Amniotic epithelial cell (primary cell): ENCODE data around the gene DLX3.
"Not testable (repeated sequence)": the region's sequence is repeated elsewhere in the genome, so short reads cannot be mapped to it uniquely, and the experiment has no call there.

ENCODE experiments used
- DNase-seq: peaks from one replicate; pipeline ENCODE4 v3.0.0-alpha.2; 2010; ENCODE audit warnings: low read depth

Gene DLX3

GRCh38 chr17:49995055-49995738 lies at the start of gene DLX3:
TSS of gene DLX3 (minus strand) at chr17:49995224. CDS start at chr17:49994998, 226 bp downstream.
- DNase-seq: peak; percentile 56

- no peak for DNase-seq
Measured at GRCh38 chr17:50044483-50044882, 49.5 kb upstream of the DLX3 start.

DNA sequence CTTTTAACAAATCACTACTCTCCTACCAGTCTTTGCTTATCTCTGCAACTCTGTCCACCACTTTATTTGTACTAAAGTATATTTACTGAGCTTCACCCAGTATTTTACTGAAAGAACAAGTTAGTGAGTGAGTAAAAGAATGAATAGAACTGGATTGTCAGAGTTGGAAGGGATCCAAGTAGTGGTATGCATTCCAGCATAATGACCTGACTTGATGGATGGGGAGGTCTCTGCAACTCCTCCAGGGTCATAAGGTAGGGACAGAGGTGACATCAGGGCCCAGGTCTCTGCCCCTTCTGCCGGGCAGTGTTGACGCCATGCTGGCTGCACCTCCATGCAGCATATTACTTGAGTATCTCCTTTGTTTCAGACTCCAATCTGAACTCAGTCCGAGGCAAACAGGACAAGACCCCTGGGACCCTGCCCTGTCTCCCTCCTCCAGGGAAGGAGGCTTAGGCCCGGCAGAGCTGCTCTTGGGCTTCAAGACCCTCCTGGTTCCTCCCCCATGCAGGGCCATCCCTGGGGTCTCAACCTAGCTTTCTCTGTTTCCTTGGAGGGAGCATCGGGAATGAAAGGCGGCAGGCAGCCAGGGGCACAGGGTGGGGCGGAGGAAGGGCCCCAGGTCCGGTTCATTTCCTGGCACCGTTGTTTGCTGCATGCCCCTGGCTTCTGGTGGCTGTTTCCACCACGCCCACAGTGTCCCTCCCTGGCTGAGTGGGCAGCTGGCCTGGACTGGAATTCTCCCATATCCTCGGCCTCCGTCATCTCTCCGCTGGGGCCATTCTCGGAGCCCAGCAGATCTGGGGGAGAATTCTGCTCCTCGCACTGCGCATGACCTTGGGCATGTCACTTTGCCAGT lies 48.5 kb upstream of the DLX3 start:
- peak; percentile 48 for DNase-seq

DNA sequence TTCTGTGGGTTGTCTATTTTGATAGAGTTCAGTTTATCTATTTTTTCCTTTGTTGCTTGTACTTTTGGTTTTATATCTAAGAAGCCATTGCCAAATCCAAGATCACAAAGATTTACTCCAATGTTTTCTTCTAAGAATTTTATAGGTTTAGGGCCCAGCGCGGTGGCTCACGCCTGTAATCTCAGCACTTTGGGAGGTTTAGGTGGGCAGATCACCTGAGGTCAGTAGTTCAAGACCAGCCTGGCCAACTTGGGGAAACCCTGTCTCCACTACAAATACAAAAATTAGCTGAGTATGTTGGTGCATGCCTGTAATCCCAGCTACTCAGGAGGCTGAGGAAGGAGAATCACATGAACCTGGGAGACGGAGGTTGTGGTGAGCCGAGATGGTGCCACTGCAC lies 47.2 kb upstream of the DLX3 start:
- DNase-seq: no peak

- not testable (repeated sequence) for DNase-seq
Measured at GRCh38 chr17:50040496-50040895, 45.5 kb upstream of the DLX3 start.

- no peak for DNase-seq
Measured at GRCh38 chr17:50039058-50039457, 44.0 kb upstream of the DLX3 start.

DNA sequence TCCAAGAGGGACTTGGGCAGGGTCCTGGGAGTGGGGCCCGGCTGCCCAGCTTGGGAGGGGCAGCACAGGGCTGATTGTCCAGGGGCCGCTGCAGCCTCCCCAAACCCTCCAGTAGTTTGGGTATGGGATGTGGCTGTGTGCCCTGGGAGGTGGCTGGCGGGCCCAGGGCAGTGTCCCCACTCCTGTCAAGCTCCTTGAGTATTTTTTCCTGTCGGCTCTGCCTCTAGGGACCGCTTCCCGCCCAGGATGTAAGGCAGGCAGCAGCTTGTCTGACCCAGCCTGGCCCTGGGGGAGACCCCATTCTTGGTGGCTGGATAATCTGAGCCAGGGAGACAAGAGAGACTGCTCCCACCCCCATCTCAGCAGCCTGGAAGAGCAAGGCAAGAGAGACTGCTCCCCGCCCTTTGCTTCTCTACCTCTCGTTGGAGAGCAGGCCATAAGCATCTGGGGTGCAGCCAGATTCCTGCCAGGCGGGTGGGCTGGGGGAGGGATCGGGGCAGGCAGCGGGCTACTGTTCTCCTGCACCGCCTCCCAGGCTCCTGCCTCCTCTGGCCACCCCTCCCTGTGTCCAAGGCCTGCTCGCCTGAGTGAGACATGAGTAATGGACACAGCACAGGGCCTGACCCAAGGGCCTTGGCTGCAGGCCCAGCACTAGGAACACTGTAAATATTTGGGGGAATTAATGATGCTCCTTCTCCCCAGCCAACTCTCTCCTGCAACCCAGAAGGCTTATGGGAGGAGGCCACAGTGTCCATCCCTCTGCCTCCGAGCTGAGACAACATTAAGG lies 42.5 kb upstream of the DLX3 start:
- DNase-seq: peak; percentile 88

GRCh38 chr17:50036455-50037261 lies 41.6 kb upstream of the DLX3 start:
- no peak for DNase-seq

- no peak for DNase-seq
Measured at GRCh38 chr17:50035945-50036344, 40.9 kb upstream of the DLX3 start.

GRCh38 chr17:50035421-50035879 lies 40.4 kb upstream of the DLX3 start:
- DNase-seq: peak; percentile 50

DNA sequence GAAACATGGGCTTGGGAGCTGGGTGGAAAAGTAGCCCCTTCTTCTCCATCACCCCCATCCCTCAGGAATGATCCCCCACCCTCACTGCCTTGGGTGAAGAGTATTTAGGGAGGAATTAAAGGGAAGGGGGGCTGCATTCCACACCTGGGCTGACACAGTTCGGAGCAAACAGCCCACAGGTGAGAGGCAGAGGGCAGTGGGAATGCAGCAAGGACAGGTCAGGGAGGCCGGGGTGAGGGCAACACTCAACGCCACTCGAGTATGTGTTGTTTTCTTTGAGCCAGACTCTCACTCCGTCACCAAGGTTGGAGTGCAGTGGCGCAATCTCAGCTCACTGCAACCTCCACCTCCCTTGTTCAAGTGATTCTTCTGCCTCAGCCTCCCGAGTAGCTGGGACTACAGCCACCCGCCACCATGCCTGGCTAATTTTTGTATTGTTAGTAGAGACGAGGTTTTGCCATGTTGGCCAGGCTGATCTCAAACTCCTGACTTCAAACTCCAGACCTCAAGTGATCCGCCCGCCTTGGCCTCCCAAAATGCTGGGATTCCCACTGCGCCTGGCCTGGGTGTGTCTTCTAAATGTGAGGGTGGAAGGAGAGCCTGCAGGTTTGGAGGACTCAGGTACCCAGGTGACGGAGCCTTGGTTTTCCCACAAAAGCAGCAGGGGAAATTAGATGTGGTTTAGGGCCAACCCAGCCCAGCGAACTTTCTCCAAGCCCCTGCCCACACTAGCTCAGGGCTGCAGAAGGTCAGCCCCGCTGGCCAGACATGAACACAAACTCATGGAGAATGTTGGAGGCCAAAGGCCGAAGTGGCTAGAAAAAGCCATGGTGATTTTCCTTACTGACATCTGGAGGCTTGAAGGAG lies 39.7 kb upstream of the DLX3 start:
- DNase-seq: no peak

- peak; percentile 66 for DNase-seq
Measured at GRCh38 chr17:50033316-50033715, 38.3 kb upstream of the DLX3 start.

DNA sequence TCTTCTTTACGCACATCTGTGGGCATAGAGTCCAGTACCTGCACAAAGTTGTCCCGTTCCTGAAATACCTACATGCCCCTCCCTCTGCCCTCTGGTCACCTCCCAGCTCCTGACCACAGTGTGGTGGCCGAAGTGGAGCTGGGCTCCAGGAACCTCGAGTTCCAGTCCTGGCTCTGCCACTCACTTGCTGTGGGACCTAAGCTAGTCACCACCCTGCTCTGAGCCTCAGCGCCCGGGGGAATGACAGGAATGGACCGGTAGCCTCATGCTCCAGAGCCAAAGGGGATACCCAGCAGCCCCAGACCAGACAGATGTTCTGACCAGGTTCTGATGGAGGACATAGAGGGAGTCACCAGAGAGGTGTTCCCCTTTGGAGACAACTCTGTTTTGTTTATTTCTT lies 34.2 kb upstream of the DLX3 start:
- no peak for DNase-seq

DNA sequence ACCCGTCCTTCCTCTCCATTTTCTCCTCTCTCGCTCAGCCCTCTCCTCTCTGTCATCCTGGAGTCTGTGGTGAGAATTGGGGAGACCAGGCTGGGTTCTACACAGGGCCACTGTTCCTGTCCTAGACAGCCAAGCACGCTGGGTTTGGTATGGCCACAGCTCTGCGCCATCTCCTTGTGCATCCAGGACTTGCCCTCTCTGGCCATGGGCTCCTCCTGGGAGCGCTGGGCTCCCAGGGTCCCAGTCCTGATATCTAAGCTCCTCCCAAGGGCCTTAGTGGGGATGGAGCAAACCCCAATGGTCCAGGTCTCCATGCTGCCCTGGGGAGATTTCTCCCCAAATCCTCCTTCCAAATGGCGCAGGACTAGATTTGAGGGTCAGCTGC lies 33.7 kb upstream of the DLX3 start:
- DNase-seq: no peak

- DNase-seq: peak; percentile 86
Measured at GRCh38 chr17:50027881-50028735, 33.1 kb upstream of the DLX3 start.

- peak; percentile 96 for DNase-seq
Measured at GRCh38 chr17:50027172-50027880, 32.3 kb upstream of the DLX3 start.

- DNase-seq: peak; percentile 70
Measured at GRCh38 chr17:50026837-50027171, 31.8 kb upstream of the DLX3 start.

GRCh38 chr17:50026046-50026675 lies 31.1 kb upstream of the DLX3 start:
- no peak for DNase-seq

- DNase-seq: no peak
Measured at GRCh38 chr17:50024808-50025207, 29.8 kb upstream of the DLX3 start.
